Stimulated activated naive CD8-positive, alpha-beta T cell treated with anti-CD3 and anti-CD28 coated beads, Interleukin-15, Interleukin-2, amounts not matched to agents 100 U/mL and 50 U/mL, for 24 hours (primary cell): ENCODE results near the gene MRPS34.
A peak's percentile ranks its signal among the peaks of the same experiment; 100 is the strongest.

Source experiments
- ATAC-seq: fragments of 150-1000 bp; cut with Tn5 transposase; one replicate; pipeline ENCODE4 v1.10.0; 2021
- DNase-seq: peaks from one replicate; pipeline ENCODE4 v3.0.0; 2021

Gene MRPS34

DNA sequence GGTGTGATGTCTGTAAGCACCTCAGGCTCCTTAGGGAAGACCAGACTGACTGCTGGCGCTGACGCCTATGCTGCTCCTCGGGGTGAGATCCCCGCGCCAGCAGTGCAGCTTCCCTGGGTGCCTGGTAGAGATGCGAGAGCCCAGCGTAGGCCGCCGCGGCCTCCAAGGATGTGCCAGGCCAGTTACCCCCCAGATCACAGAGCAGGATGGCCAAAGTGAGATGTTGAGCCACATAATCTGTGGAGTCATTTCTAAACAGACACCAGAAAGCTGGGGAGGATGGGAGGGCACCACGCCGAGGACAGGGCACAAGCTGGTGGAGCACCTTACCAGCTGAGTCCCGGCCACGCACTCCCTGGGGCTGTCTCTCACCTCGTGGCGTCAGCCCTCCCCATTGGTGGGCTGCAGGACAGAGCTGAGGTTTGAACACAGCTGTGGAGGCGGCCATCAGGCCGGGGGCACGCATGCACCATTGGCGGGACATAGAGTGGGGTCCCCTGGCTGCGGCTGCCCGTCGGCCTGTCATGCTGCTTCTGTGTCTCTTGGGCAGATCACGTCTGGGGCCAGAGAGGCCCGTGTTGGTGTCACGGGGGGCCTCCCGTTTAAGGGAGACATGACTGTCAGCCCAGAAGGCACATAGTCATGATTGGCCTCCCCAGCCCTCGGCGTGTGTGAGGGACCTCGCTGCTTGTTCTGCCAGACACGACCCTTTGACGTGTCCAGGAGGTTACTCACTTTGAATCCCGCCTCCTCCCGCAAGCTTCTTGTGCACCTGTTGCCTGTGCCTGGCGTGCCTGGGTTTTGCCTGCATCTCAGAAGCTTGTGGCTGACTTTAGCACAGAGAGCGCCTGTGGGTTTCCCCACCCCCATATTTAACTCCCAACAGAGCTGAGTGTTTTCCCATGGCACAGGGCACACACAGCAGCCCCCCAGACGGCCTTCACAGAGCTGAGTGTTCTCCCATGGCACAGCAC is 45.0 kb downstream of the MRPS34 start:
- DNase-seq = no peak
- no peak for ATAC-seq

DNA sequence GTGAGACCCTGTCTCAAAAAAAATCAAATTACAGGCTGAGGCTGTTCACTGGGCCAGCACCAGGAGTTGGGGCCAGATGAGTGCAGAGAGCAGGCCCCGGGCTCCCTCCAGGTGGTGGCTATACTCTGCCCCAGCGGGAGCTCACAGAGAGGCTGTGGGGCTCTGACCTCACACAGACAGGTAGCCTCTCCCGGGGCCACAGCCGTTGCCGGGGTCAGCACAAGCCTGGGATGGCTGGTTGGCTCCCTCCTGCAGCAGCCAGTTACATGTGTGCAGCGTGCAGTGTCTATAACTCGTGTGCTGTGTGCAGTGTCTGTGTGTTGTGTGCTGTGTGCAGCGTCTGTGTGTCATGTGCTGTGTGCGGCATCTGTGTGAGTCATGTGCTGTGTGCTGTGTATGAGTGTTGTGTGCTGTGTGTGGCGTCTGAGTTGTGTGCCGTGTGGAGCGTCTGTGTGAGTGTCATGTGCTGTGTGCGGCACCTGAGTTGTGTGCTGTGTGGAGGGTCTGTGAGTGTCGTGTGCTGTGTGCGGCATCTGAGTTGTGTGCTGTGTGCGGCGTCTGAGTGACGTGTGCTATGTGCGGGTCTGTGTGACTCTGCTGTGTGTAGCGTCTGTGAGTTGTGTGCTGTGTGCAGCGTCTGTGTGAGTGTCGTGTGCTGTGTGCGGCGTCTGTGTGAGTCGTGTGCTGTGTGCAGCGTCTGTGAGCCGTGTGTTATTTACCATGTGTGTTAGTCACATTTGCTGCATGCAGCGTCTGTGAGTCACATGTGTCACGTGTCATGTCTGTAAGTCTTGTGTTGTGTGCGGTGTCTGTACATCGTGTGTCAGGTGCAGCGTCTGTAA is 46.1 kb downstream of the MRPS34 start:
- DNase-seq = no peak
- ATAC-seq = no peak

DNA sequence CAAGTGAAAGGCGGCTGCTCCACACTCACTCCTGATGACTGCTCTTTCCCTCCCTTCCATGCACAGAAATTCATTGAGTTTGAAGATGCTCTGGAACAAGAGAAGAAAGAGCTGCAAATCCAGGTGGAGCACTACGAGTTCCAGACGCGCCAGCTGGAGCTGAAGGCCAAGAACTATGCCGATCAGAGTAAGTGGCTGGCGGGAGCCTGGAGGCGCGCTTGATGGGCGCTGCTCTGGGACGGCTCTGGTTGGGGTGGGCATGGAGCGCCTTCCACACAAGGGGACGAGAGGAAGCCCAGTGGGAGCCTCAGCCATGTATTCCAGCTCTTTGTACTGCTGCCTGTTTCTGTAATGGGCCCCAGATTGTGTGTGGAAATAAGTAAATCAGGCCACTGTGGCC is 48.4 kb downstream of the MRPS34 start:
- no peak for ATAC-seq
- DNase-seq = no peak

DNA sequence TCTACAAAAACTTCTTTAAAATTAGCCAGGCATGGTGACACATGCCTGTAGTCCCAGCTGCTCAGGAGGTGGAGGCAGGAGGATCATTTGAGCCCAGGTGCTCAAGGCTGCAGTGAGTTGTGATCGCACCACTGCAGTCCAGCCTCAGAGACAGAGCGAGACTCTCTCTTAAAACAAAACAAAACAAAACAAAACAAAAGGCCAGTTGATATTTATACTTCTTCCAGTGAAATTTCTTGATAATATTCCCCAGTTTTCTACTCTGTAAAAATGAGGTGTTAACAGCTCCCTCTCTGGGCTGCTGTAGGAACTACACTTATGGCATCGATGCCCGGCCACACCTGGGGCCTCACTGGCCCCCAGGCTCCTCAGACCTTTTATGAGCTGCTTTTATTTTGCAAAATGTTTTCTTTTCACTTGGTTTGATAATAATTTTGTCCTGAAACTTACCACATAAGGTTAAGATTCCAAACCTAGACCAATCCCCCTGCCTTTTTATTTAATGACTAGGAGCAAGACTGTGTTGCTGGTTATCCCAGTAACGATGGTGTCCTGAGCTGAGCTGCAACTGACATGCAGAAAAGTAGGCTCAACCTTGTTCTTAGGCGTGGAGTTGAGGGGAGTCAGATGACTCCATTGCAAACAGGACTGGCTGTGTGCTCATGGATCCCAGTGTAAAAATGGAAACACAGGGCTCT is 49.3 kb downstream of the MRPS34 start:
- DNase-seq (peak; percentile 55), ATAC-seq (no peak)
